Thymus (tissue), 11 donors: ENCODE data around the gene UBR4. TPM values are rescaled to one million over a fixed set of nuclear protein-coding genes. Genes with fewer than 3 reads are reported as not detected.

ENCODE experiments used
- DNase-seq, 9 donors: peaks; one replicate each; pipeline ENCODE4 v3.0.0-alpha.2; 2013; ENCODE audit warnings: low spot score in 9 of 9, low read depth in 6 of 9, missing footprints in 1 of 9
- H3K27ac ChIP-seq, 2 donors: one replicate each; pipeline ENCODE4 v1.5.1; 2013; ENCODE audit warnings: control low read depth in 1 of 2, low read depth in 1 of 2, low read length in 1 of 2, mild to moderate bottlenecking in 1 of 2, moderate library complexity in 1 of 2
- H3K27me3 ChIP-seq, 2 donors: one replicate each; pipeline ENCODE4 v1.5.1; 2013; ENCODE audit warnings: low read length in 1 of 2; ENCODE audit not compliant: control insufficient read depth in 2 of 2, insufficient read depth in 1 of 2
- H3K36me3 ChIP-seq, 2 donors: one replicate each; pipeline ENCODE4 v1.5.1; 2013; ENCODE audit warnings: low read length in 1 of 2, mild to moderate bottlenecking in 1 of 2, moderate library complexity in 1 of 2; ENCODE audit not compliant: control insufficient read depth in 2 of 2, insufficient read depth in 2 of 2
- H3K4me1 ChIP-seq, 2 donors: one replicate each; pipeline ENCODE4 v1.5.1; 2013; ENCODE audit warnings: low read length in 2 of 2; ENCODE audit not compliant: control insufficient read depth in 2 of 2, insufficient read depth in 2 of 2
- H3K4me3 ChIP-seq, 2 donors: one replicate each; pipeline ENCODE4 v1.5.1; 2013; ENCODE audit warnings: low read length in 2 of 2, control low read depth in 1 of 2, mild to moderate bottlenecking in 1 of 2
- H3K9me3 ChIP-seq, 2 donors: one replicate each; pipeline ENCODE4 v1.5.1; 2013; ENCODE audit warnings: low read length in 1 of 2, mild to moderate bottlenecking in 1 of 2; ENCODE audit not compliant: control insufficient read depth in 2 of 2, insufficient read depth in 1 of 2
- WGBS: extraction: QIAGEN DNeasy Blood & Tissue Kit; methylation state at CpG from one replicate; pipeline ENCODE4 v1.1.7; 2013; 5-methylcytosine and 5-hydroxymethylcytosine counted together
- polyA plus RNA-seq: library from polyadenylated mRNA; stranded (reverse); fragments of 200-250 nt; gene quantifications from one replicate; pipeline ENCODE4 v1.2.3, GENCODE V29; 2013
- total RNA-seq: library from RNA; stranded (reverse); fragments of 120-200 nt; gene quantifications from one replicate; pipeline ENCODE4 v1.2.4, GENCODE V29; 2013
- donor health status: healthy.

Gene UBR4
- total and polyA plus RNA-seq, 2 donors: 38.3 to 165 TPM

GRCh38 chr1:19153169-19153568 lies 56.9 kb downstream of the UBR4 start:
- DNase-seq: no peak
- Histone ChIP-seq H3K27ac (no peak overlapping the region), H3K4me3 (no peak overlapping the region), H3K27me3 (no peaks in the 10 kb centered on the region), H3K9me3 (no peaks in the 10 kb centered on the region), H3K4me1 (no peaks in the 10 kb centered on the region), H3K36me3 (peaks cover 88 to 97% of the 10 kb centered on the region in 2 donors)
- WGBS: 99% methylated on average over 7 of the region's 7 CpGs

- no peaks in the 10 kb centered on the region for H3K4me1 ChIP-seq
- WGBS: 98% methylated on average over 9 of the region's 9 CpGs
Observed at GRCh38 chr1:19151537-19151936, 58.5 kb downstream of the UBR4 start.

GRCh38 chr1:19149736-19150135 lies 60.3 kb downstream of the UBR4 start:
- H3K27ac ChIP-seq: no peak overlapping the region
- no peaks in the 10 kb centered on the region for H3K9me3 ChIP-seq
- 96% methylated on average over 3 of the region's 3 CpGs for WGBS
- no peak overlapping the region for H3K4me3 ChIP-seq
- H3K27me3 ChIP-seq: no peaks in the 10 kb centered on the region
- DNase-seq: no peak
- H3K36me3 ChIP-seq: peaks cover 97 to 100% of the 10 kb centered on the region in 2 donors
- H3K4me1 ChIP-seq: no peaks in the 10 kb centered on the region

More at GRCh38 chr1:19151537-19151936, 58.5 kb downstream of the UBR4 start:
- Histone ChIP-seq H3K4me3 (no peak overlapping the region), H3K36me3 (peaks cover 95 to 100% of the 10 kb centered on the region in 2 donors), H3K9me3 (no peaks in the 10 kb centered on the region), H3K27me3 (no peaks in the 10 kb centered on the region), H3K27ac (no peak overlapping the region)
- DNase-seq: no peak

GRCh38 chr1:19140465-19140864 lies 69.6 kb downstream of the UBR4 start:
- Histone ChIP-seq H3K9me3 (no peaks in the 10 kb centered on the region), H3K36me3 (peaks cover 67 to 86% of the 10 kb centered on the region in 2 donors), H3K27me3 (no peaks in the 10 kb centered on the region), H3K4me1 (no peaks in the 10 kb centered on the region), H3K4me3 (no peak overlapping the region), H3K27ac (no peak overlapping the region)
- 96% methylated on average over 12 of the region's 12 CpGs for WGBS
- no peak for DNase-seq

- no peak overlapping the region for H3K27ac ChIP-seq
- H3K4me3 ChIP-seq: no peak overlapping the region
- no peak for DNase-seq
- 97% methylated on average over 3 of the region's 3 CpGs for WGBS
- H3K9me3 ChIP-seq: no peaks in the 10 kb centered on the region
- H3K27me3 ChIP-seq: no peaks in the 10 kb centered on the region
- H3K36me3 ChIP-seq: peaks cover 61 to 81% of the 10 kb centered on the region in 2 donors
- H3K4me1 ChIP-seq: no peaks in the 10 kb centered on the region
Observed at GRCh38 chr1:19139711-19140110, 70.4 kb downstream of the UBR4 start.

- Histone ChIP-seq H3K4me3 (no peak overlapping the region), H3K27me3 (no peaks in the 10 kb centered on the region), H3K9me3 (peaks cover 1 to 2% of the 10 kb centered on the region in 2 donors), H3K4me1 (no peaks in the 10 kb centered on the region), H3K27ac (no peak overlapping the region), H3K36me3 (peaks cover 59 to 81% of the 10 kb centered on the region in 2 donors)
- DNase-seq: no peak
- 91% methylated on average over 13 of the region's 13 CpGs for WGBS
Observed at GRCh38 chr1:19138958-19139581, 71.0 kb downstream of the UBR4 start.

- Histone ChIP-seq H3K4me3 (no peak overlapping the region), H3K9me3 (peaks cover 3 to 9% of the 10 kb centered on the region in 2 donors), H3K27ac (no peak overlapping the region), H3K36me3 (peaks cover 62 to 81% of the 10 kb centered on the region in 2 donors), H3K27me3 (no peaks in the 10 kb centered on the region), H3K4me1 (no peaks in the 10 kb centered on the region)
- DNase-seq: no peak
- WGBS: 100% methylated on average over 1 of the region's 1 CpG
Observed at GRCh38 chr1:19138331-19138730, 71.7 kb downstream of the UBR4 start.

GRCh38 chr1:19137158-19137557 lies 72.9 kb downstream of the UBR4 start:
- 93% methylated on average over 4 of the region's 4 CpGs for WGBS

GRCh38 chr1:19133360-19133759 lies 76.7 kb downstream of the UBR4 start:
- WGBS: 98% methylated on average over 2 of the region's 2 CpGs
- Histone ChIP-seq H3K4me3 (no peak overlapping the region), H3K4me1 (no peaks in the 10 kb centered on the region), H3K27ac (no peak overlapping the region), H3K36me3 (peaks cover 52 to 70% of the 10 kb centered on the region in 2 donors), H3K9me3 (peaks cover 3 to 9% of the 10 kb centered on the region in 2 donors), H3K27me3 (no peaks in the 10 kb centered on the region)
- DNase-seq: no peak

More at GRCh38 chr1:19137158-19137557, 72.9 kb downstream of the UBR4 start:
- Histone ChIP-seq H3K27ac (no peak overlapping the region), H3K36me3 (peaks cover 60 to 81% of the 10 kb centered on the region in 2 donors), H3K4me3 (no peak overlapping the region), H3K9me3 (peaks cover 3 to 9% of the 10 kb centered on the region in 2 donors), H3K27me3 (no peaks in the 10 kb centered on the region), H3K4me1 (no peaks in the 10 kb centered on the region)
- DNase-seq: no peak
